GM12878 (cell line): ENCODE data around the gene ACAT2. TPM values are rescaled to one million over a fixed set of nuclear protein-coding genes. Genes with fewer than 3 reads are reported as not detected.

ENCODE experiments used
- ATAC-seq: fragments of 200-7000 bp; cut with Tn5 transposase; 3 replicates; pipeline ENCODE4 v1.9.1; 2020; ENCODE audit warnings: mild to moderate bottlenecking, moderate library complexity
- BruUV-seq: library from RNA; stranded (reverse); fragments of 400-500 nt; replicated peaks from 2 replicates; lab custom pipeline; 2021; lab: Mats Ljungman, UMichigan
- CTCF ChIA-PET: fragments of 300-600 bp; sonication (Branson Sonifier 250); formaldehyde crosslinking; extraction: SDS; loops from one replicate; lab custom pipeline; 2021; ENCODE audit warnings: inconsistent platforms; lab: Yijun Ruan, JAX
- POLR2A ChIA-PET: fragments of 350-600 bp; formaldehyde crosslinking; extraction: SDS; loops from one replicate; lab custom pipeline; 2021; ENCODE audit warnings: inconsistent platforms; lab: Charles Lee
- RAD21 ChIA-PET: fragments of 300-600 bp; sonication (Branson Sonifier 250); formaldehyde crosslinking; loops from one replicate; lab custom pipeline; 2023; ENCODE audit warnings: antibody characterized with exemption; ENCODE audit not compliant: unreplicated experiment; lab: Charles Lee
- SMC1A ChIA-PET: fragments of 300-600 bp; sonication (Branson Sonifier 250); formaldehyde crosslinking; loops from one replicate; lab custom pipeline; 2023; ENCODE audit not compliant: unreplicated experiment, uncharacterized antibody; lab: Charles Lee
- DNase-seq: peaks from one replicate; pipeline ENCODE4 v3.0.0-alpha.2; 2011; ENCODE audit warnings: low read depth, low spot score
- FAIRE-seq: peaks from 3 replicates; lab custom pipeline; 2011; peaks lifted over from hg19 to GRCh38; lab: Jason Lieb, UNC
- H2AFZ ChIP-seq: 2 replicates; pipeline ENCODE4 v1.6.0; 2011; ENCODE audit warnings: low read depth, low read length, control low read depth; ENCODE audit not compliant: control insufficient read depth
- H3K27ac ChIP-seq: 2 replicates; pipeline ENCODE4 v1.5.1; 2011; ENCODE audit warnings: control low read depth; ENCODE audit not compliant: control insufficient read depth, insufficient read depth
- H3K27me3 ChIP-seq, 2 experiments: replicated peaks in 1 of 2; 2 replicates each; pipeline versions ENCODE4 v1.6.0 to v1.6.1; 2011; ENCODE audit warnings: low read length in 1 of 2; ENCODE audit not compliant: control insufficient read depth in 2 of 2, insufficient read depth in 2 of 2
- H3K36me3 ChIP-seq, 2 experiments: 2 replicates each; pipeline ENCODE4 v1.5.1; 2011; ENCODE audit warnings: low read length in 1 of 2; ENCODE audit not compliant: control insufficient read depth in 2 of 2, insufficient read depth in 2 of 2
- H3K4me1 ChIP-seq: 2 replicates; pipeline ENCODE4 v1.6.1; 2011; ENCODE audit warnings: mild to moderate bottlenecking, low read length, moderate library complexity, mixed read lengths; ENCODE audit not compliant: control insufficient read depth, insufficient read depth
- H3K4me2 ChIP-seq: 2 replicates; pipeline ENCODE4 v1.6.0; 2011; ENCODE audit warnings: control low read depth; ENCODE audit not compliant: control insufficient read depth, insufficient read depth
- H3K4me3 ChIP-seq: fragments of 200-600 bp; sonication (generic); 2 replicates; pipeline ENCODE4 v1.5.1; 2016
- H3K79me2 ChIP-seq: 2 replicates; pipeline ENCODE4 v1.6.0; 2011; ENCODE audit warnings: low read length; ENCODE audit not compliant: control insufficient read depth, insufficient read depth
- H3K9ac ChIP-seq: 2 replicates; pipeline ENCODE4 v1.8.0; 2011; ENCODE audit warnings: low read length, control low read depth, mixed read lengths; ENCODE audit not compliant: control insufficient read depth, insufficient read depth
- H3K9me3 ChIP-seq: replicated peaks from 3 replicates; pipeline ENCODE4 v1.5.1; 2011; ENCODE audit warnings: mild to moderate bottlenecking, low read length; ENCODE audit not compliant: control insufficient read depth, insufficient read depth
- H4K20me1 ChIP-seq: 2 replicates; pipeline ENCODE4 v1.6.0; 2011; ENCODE audit not compliant: control insufficient read depth, insufficient read depth
- ATF3 ChIP-seq: IDR thresholded peaks from 2 replicates; pipeline ENCODE4 v1.6.1; 2011; ENCODE audit warnings: low read depth, mild to moderate bottlenecking, low read length, moderate library complexity, borderline replicate concordance; ENCODE audit errors: extremely low read depth
- ESRRA ChIP-seq: IDR thresholded peaks from 2 replicates; pipeline ENCODE4 v1.6.1; 2012; ENCODE audit warnings: mild to moderate bottlenecking, low read length, improper control_type of control experiment
- GABPA ChIP-seq: IDR thresholded peaks from 2 replicates; pipeline ENCODE4 v1.6.1; 2014; ENCODE audit warnings: antibody characterized with exemption, low read depth, mild to moderate bottlenecking, inconsistent platforms
- HCFC1 ChIP-seq: fragments of 150-350 bp; IDR thresholded peaks from 2 replicates; pipeline ENCODE4 v1.6.1; 2014; ENCODE audit warnings: low read length
- HDGF ChIP-seq: fragments of 450-650 bp; IDR thresholded peaks from 2 replicates; pipeline ENCODE4 v1.6.1; 2016; ENCODE audit warnings: antibody characterized with exemption
- JUND ChIP-seq: IDR thresholded peaks from 2 replicates; pipeline ENCODE4 v1.6.1; 2012; ENCODE audit warnings: low read depth, mild to moderate bottlenecking, low read length, improper control_type of control experiment, moderate library complexity
- KLF5 ChIP-seq: fragments of 450-650 bp; IDR thresholded peaks from 2 replicates; pipeline ENCODE4 v1.6.1; 2014; ENCODE audit warnings: mild to moderate bottlenecking; ENCODE audit not compliant: partially characterized antibody
- MLLT1 ChIP-seq: fragments of 450-650 bp; IDR thresholded peaks from 2 replicates; pipeline ENCODE4 v1.6.1; 2016; ENCODE audit warnings: mild to moderate bottlenecking
- MTA3 ChIP-seq: IDR thresholded peaks from 2 replicates; pipeline ENCODE4 v1.6.1; 2012; ENCODE audit warnings: low read length, inconsistent platforms, borderline replicate concordance
- RBBP5 ChIP-seq: fragments of 200-600 bp; sonication (generic); conservative IDR thresholded peaks from 2 replicates; pipeline ENCODE4 v1.6.1; 2016
- REST ChIP-seq: IDR thresholded peaks from 2 replicates; pipeline ENCODE4 v1.6.1; 2012; ENCODE audit warnings: mild to moderate bottlenecking, low read depth, low read length
- SIX5 ChIP-seq: IDR thresholded peaks from 2 replicates; pipeline ENCODE4 v1.6.1; 2011; ENCODE audit warnings: mild to moderate bottlenecking, low read depth, low read length, moderate library complexity; ENCODE audit not compliant: severe bottlenecking
- STAT3 ChIP-seq: IDR thresholded peaks from 2 replicates; pipeline ENCODE4 v1.6.1; 2011; ENCODE audit warnings: low read depth, low read length, improper control_type of control experiment
- SUZ12 ChIP-seq: fragments of 200-600 bp; sonication (generic); IDR thresholded peaks from one replicate; pipeline ENCODE4 v1.6.1; 2018; ENCODE audit warnings: antibody characterized with exemption, mild to moderate bottlenecking; ENCODE audit not compliant: unreplicated experiment
- TBL1XR1 ChIP-seq: IDR thresholded peaks from 2 replicates; pipeline ENCODE4 v1.6.1; 2012; ENCODE audit warnings: low read depth, low read length, improper control_type of control experiment
- WRNIP1 ChIP-seq: IDR thresholded peaks from 2 replicates; pipeline ENCODE4 v1.6.1; 2011; ENCODE audit warnings: low read depth, low read length, improper control_type of control experiment, borderline replicate concordance
- ZBTB11 ChIP-seq: fragments of 450-650 bp; formaldehyde crosslinking; IDR thresholded peaks from 2 replicates; pipeline ENCODE4 v1.5.0; 2022; ENCODE audit warnings: mild to moderate bottlenecking, missing genetic modification characterization
- WGBS: methylation state at CpG from one replicate; pipeline ENCODE4 v1.1.6; 2016; ENCODE audit warnings: low lambda C conversion rate; ENCODE audit not compliant: insufficient replicate concordance, insufficient coverage; ENCODE audit errors: missing lambda C conversion rate; 5-methylcytosine and 5-hydroxymethylcytosine counted together
- in situ Hi-C: fragments of 300-500 bp; cut with MboI; formaldehyde crosslinking; loops from 9 replicates; pipeline ENCODE4 v1.14.3; 2018; ENCODE audit warnings: mixed read lengths
- intact Hi-C: fragments of 100-400 bp; cut with micrococcal nuclease; formaldehyde crosslinking; loops from one replicate; pipeline ENCODE4 v1.14.2; 2022; ENCODE audit not compliant: unreplicated experiment
- polyA plus RNA-seq, 11 experiments: library from polyadenylated mRNA; depleted of rRNA in 4 of 11; unstranded in 6 of 11; stranded (reverse) in 5 of 11; fragments of >200 nt; fragmentation: Nextera tagmentation in 4 of 11; fragmentation: Illumina TruSeq in 1 of 11; extraction: Ambion mirVana in 4 of 11; extraction: Trizol in 1 of 11; gene quantifications; 1 replicate in 1 of 11; 2 replicates in 10 of 11; pipeline versions ENCODE4 v1.2.1 to v1.2.3, GENCODE V29; 2011 to 2016; ENCODE audit warnings: inconsistent platforms in 2 of 11, missing spikeins in 2 of 11, low read depth in 1 of 11
- total RNA-seq, 4 experiments: library from RNA; depleted of rRNA in 3 of 4; stranded (reverse); fragments of >200 nt in 3 of 4; fragmentation: Illumina TruSeq in 1 of 4; extraction: Trizol in 1 of 4; gene quantifications; 2 replicates each; pipeline versions ENCODE4 v1.2.1 to v1.2.3, GENCODE V29; 2013 to 2021

The ACAT2 gene
- total and polyA plus RNA-seq, 10 of the 15 experiments (the other 5 are each of a cell fraction or from before 2014, with no cell fraction given), result 87.9 to 257 (median 132) TPM

GRCh38 chr6:159746759-159747158 lies 15.1 kb upstream of the ACAT2 start:
- ChIA-PET POLR2A (interaction anchor here (1.2 to 1.5 kb wide), 2 partner anchors 13 to 14 kb away, joined by 3 to 6 read pairs; partner anchors contain the start of gene ACAT2), CTCF (interaction anchor here (0.7 to 1.0 kb wide), 3 partner anchors 9 to 28 kb away, joined by 3 to 4 read pairs (median 3); no protein-coding TSS in a partner anchor), SMC1A (interaction anchor here (0.6 to 1.2 kb wide), 4 partner anchors 9 to 28 kb away, joined by 3 to 4 read pairs (median 3); no protein-coding TSS in a partner anchor), RAD21 (no interaction called here)
- Histone ChIP-seq H3K79me2 (no peaks in the 10 kb centered on the region; the same call in 1 of the 2 replicates), H3K4me1 (no peaks in the 10 kb centered on the region), H3K9ac (no peak overlapping the region), H2AFZ (no peak overlapping the region), H3K27me3 (no peaks in the 10 kb centered on the region), H3K4me2 (no peak overlapping the region), H3K36me3 (peaks cover 9 to 47% of the 10 kb centered on the region in 2 experiments), H3K27ac (no peak overlapping the region), H3K9me3 (no peaks in the 10 kb centered on the region), H3K4me3 (no peak overlapping the region), H4K20me1 (no peaks in the 10 kb centered on the region)
- FAIRE-seq, result no peak
- ATAC-seq, result no peak
- no TSS peak for BruUV-seq
- DNase-seq, result no peak
- intact Hi-C loops, result no loop called here
- in situ Hi-C loops, result no loop called here
- WGBS, result 100% methylated on average over 1 of the region's 1 CpG
- TF ChIP-seq TBL1XR1 (no peak), HDGF (no peak), KLF5 (no peak), REST (no peak), ESRRA (no peak), SIX5 (no peak), STAT3 (no peak), GABPA (no peak), HCFC1 (no peak), ATF3 (no peak), MTA3 (no peak), WRNIP1 (no peak), SUZ12 (no peak), JUND (no peak), RBBP5 (no peak), MLLT1 (no peak), ZBTB11 (CRISPR knock-in tag) (no peak)
